Fibroblast of lung (primary cell): ENCODE results near the gene ACAA2. TPM values are rescaled to one million over a fixed set of nuclear protein-coding genes. Genes with fewer than 3 reads are reported as not detected.

Experiments
- DNase-seq, 2 donors: peaks; one replicate each; pipeline versions ENCODE4 v3.0.0 to v3.0.0-alpha.2; 2010; ENCODE audit warnings: low read depth in 2 of 2
- H2AFZ ChIP-seq: 2 replicates; pipeline ENCODE4 v1.5.1; 2012; ENCODE audit warnings: low read length, control low read depth, inconsistent platforms
- H3K27ac ChIP-seq: 2 replicates; pipeline ENCODE4 v1.5.1; 2011; ENCODE audit warnings: low read length, control low read depth; ENCODE audit not compliant: insufficient read depth
- H3K27me3 ChIP-seq: 2 replicates; pipeline ENCODE4 v1.5.1; 2011; ENCODE audit warnings: mild to moderate bottlenecking, low read length; ENCODE audit not compliant: control insufficient read depth, insufficient read depth
- H3K36me3 ChIP-seq: 2 replicates; pipeline ENCODE4 v1.5.1; 2011; ENCODE audit warnings: low read length; ENCODE audit not compliant: control insufficient read depth, insufficient read depth
- H3K4me1 ChIP-seq: 2 replicates; pipeline ENCODE4 v1.5.1; 2011; ENCODE audit warnings: low read length; ENCODE audit not compliant: control insufficient read depth, insufficient read depth; ENCODE audit errors: extremely low read depth
- H3K4me2 ChIP-seq: 2 replicates; pipeline ENCODE4 v1.5.1; 2011; ENCODE audit warnings: low read length, control low read depth; ENCODE audit not compliant: insufficient read depth; ENCODE audit errors: extremely low read depth
- H3K4me3 ChIP-seq, 4 experiments: fragments of 200-600 bp in 1 of 4; sonication (generic) in 1 of 4; replicated peaks in 1 of 4; 2 replicates each; pipeline ENCODE4 v1.5.1; 2011 to 2016; ENCODE audit warnings: low read length in 4 of 4, low read depth in 3 of 4, mild to moderate bottlenecking in 3 of 4, control low read depth in 2 of 4, inconsistent platforms in 1 of 4, mixed read lengths in 1 of 4; ENCODE audit not compliant: insufficient read depth in 1 of 4; ENCODE audit errors: control extremely low read depth in 1 of 4
- H3K79me2 ChIP-seq: 2 replicates; pipeline ENCODE4 v1.5.1; 2012; ENCODE audit warnings: mild to moderate bottlenecking, low read length, inconsistent platforms; ENCODE audit not compliant: control insufficient read depth, insufficient read depth
- H3K9ac ChIP-seq: 2 replicates; pipeline ENCODE4 v1.5.1; 2011; ENCODE audit warnings: mild to moderate bottlenecking, low read length, control low read depth; ENCODE audit not compliant: insufficient read depth
- H3K9me3 ChIP-seq: 2 replicates; pipeline ENCODE4 v1.5.1; 2012; ENCODE audit warnings: low read depth, low read length; ENCODE audit not compliant: control insufficient read depth, insufficient read depth
- H4K20me1 ChIP-seq: 2 replicates; pipeline ENCODE4 v1.5.1; 2011; ENCODE audit warnings: low read length; ENCODE audit not compliant: control insufficient read depth, insufficient read depth; ENCODE audit errors: extremely low read depth
- CTCF ChIP-seq, 2 donors: IDR thresholded peaks in 1 of 2; conservative IDR thresholded peaks in 1 of 2; 1 replicate in 1 of 2; 2 replicates in 1 of 2; pipeline ENCODE4 v1.5.1; 2011 to 2012; ENCODE audit warnings: low read length in 2 of 2, control low read depth in 1 of 2, inconsistent platforms in 1 of 2, low read depth in 1 of 2, mild to moderate bottlenecking in 1 of 2
- EZH2 ChIP-seq: IDR thresholded peaks from 2 replicates; pipeline ENCODE4 v1.5.1; 2012; ENCODE audit warnings: low read length, control low read depth, mild to moderate bottlenecking; ENCODE audit errors: missing control alignments
- polyA plus RNA-seq, 2 donors: library from polyadenylated mRNA; depleted of rRNA in 1 of 2; stranded (reverse) in 1 of 2; unstranded in 1 of 2; fragments of >200 nt; gene quantifications; 2 replicates each; pipeline ENCODE4 v1.2.1, GENCODE V29; 2011 to 2012; ENCODE audit warnings: missing spikeins in 1 of 2
- total RNA-seq: library from RNA; depleted of rRNA; stranded (reverse); fragments of >200 nt; gene quantifications from 2 replicates; pipeline ENCODE4 v1.2.1, GENCODE V29; 2014

Gene ACAA2
- total and polyA plus RNA-seq, 2 donors (not counting 1 experiment from before 2014, with no cell fraction given) = 27.1 to 38.5 TPM

GRCh38 chr18:49843778-49844625 is 30.7 kb upstream of the ACAA2 start:
- no peak for TF ChIP-seq EZH2
- no peak for TF ChIP-seq CTCF (conservative IDR thresholded peaks at IDR 0.05 in 1 of 2, IDR thresholded peaks at IDR 0.05 in 1 of 2; ENCODE audit: low read depth in 1 of 2, low read length in 2 of 2)
- no peak for DNase-seq
- no peak overlapping the region for H3K9ac ChIP-seq
- H3K4me2 ChIP-seq = no peak overlapping the region
- H3K79me2 ChIP-seq = no peaks in the 10 kb centered on the region
- H3K36me3 ChIP-seq = no peaks in the 10 kb centered on the region
- H2AFZ ChIP-seq = no peak overlapping the region
- peaks cover 2% of the 10 kb centered on the region for H3K4me1 ChIP-seq
- H3K27ac ChIP-seq = no peak overlapping the region
- H3K9me3 ChIP-seq = no peaks in the 10 kb centered on the region
- H3K27me3 ChIP-seq = no peaks in the 10 kb centered on the region
- no peak overlapping the region for H3K4me3 ChIP-seq
- H4K20me1 ChIP-seq = no peaks in the 10 kb centered on the region

- H3K36me3 ChIP-seq = no peaks in the 10 kb centered on the region
- H3K4me2 ChIP-seq = no peak overlapping the region
- no peaks in the 10 kb centered on the region for H3K27me3 ChIP-seq
- H3K9me3 ChIP-seq = no peaks in the 10 kb centered on the region
- no peak overlapping the region for H3K27ac ChIP-seq
- no peak for DNase-seq
- no peaks in the 10 kb centered on the region for H4K20me1 ChIP-seq
- H3K9ac ChIP-seq = no peak overlapping the region
- peaks cover 2% of the 10 kb centered on the region for H3K4me1 ChIP-seq
- H3K4me3 ChIP-seq = no peak overlapping the region
- H3K79me2 ChIP-seq = no peaks in the 10 kb centered on the region
- no peak overlapping the region for H2AFZ ChIP-seq
- TF ChIP-seq CTCF (conservative IDR thresholded peaks at IDR 0.05 in 1 of 2, IDR thresholded peaks at IDR 0.05 in 1 of 2; ENCODE audit: low read depth in 1 of 2, low read length in 2 of 2) (no peak), EZH2 (no peak)
These were observed 29.8 kb upstream of the ACAA2 start for GRCh38 chr18:49843131-49843530.

GRCh38 chr18:49842656-49843055 is 29.3 kb upstream of the ACAA2 start:
- Histone ChIP-seq H3K4me1 (peaks cover 2% of the 10 kb centered on the region), H4K20me1 (no peaks in the 10 kb centered on the region), H2AFZ (no peak overlapping the region), H3K27ac (no peak overlapping the region), H3K27me3 (no peaks in the 10 kb centered on the region), H3K36me3 (no peaks in the 10 kb centered on the region), H3K4me2 (no peak overlapping the region), H3K9ac (no peak overlapping the region), H3K79me2 (no peaks in the 10 kb centered on the region), H3K4me3 (no peak overlapping the region), H3K9me3 (no peaks in the 10 kb centered on the region)
- no peak for TF ChIP-seq CTCF (conservative IDR thresholded peaks at IDR 0.05 in 1 of 2, IDR thresholded peaks at IDR 0.05 in 1 of 2; ENCODE audit: low read depth in 1 of 2, low read length in 2 of 2)
- no peak for TF ChIP-seq EZH2
- no peak for DNase-seq
